Activated T-helper 1 cell treated with anti-CD3 and anti-CD28 coated beads, Interleukin-2, amount 50 U/mL, for 16 hours (primary cell): ENCODE measurements around the gene MAPK1.
A peak's percentile ranks its signal among the peaks of the same experiment; 100 is the strongest.
"Not testable (repeated sequence)": the region's sequence is repeated elsewhere in the genome, so short reads cannot be mapped to it uniquely, and the experiment has no call there.

Experiments used
- DNase-seq, 2 donors: peaks; one replicate each; pipeline ENCODE4 v3.0.0-alpha.2; 2020; ENCODE audit warnings: low read depth in 1 of 2, low spot score in 1 of 2

The MAPK1 gene

DNA sequence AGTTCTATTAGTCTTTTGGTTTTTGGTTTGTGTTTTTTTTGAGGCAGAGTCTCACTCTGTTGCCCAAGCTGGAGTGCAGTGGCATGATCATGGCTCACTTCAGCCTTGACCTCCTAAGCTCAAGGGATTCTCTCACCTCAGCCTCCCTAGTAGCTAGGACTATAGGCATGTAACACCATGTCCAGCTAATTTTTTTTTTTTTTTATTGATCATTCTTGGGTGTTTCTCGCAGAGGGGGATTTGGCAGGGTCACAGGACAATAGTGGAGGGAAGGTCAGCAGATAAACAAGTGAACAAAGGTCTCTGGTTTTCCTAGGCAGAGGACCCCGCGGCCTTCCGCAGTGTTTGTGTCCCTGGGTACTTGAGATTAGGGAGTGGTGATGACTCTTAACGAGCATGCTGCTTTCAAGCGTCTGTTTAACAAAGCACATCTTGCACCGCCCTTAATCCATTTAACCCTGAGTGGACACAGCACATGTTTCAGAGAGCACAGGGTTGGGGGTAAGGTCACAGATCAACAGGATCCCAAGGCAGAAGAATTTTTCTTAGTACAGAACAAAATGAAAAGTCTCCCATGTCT is 15.4 kb upstream of the MAPK1 start:
- DNase-seq: not testable (repeated sequence)

DNA sequence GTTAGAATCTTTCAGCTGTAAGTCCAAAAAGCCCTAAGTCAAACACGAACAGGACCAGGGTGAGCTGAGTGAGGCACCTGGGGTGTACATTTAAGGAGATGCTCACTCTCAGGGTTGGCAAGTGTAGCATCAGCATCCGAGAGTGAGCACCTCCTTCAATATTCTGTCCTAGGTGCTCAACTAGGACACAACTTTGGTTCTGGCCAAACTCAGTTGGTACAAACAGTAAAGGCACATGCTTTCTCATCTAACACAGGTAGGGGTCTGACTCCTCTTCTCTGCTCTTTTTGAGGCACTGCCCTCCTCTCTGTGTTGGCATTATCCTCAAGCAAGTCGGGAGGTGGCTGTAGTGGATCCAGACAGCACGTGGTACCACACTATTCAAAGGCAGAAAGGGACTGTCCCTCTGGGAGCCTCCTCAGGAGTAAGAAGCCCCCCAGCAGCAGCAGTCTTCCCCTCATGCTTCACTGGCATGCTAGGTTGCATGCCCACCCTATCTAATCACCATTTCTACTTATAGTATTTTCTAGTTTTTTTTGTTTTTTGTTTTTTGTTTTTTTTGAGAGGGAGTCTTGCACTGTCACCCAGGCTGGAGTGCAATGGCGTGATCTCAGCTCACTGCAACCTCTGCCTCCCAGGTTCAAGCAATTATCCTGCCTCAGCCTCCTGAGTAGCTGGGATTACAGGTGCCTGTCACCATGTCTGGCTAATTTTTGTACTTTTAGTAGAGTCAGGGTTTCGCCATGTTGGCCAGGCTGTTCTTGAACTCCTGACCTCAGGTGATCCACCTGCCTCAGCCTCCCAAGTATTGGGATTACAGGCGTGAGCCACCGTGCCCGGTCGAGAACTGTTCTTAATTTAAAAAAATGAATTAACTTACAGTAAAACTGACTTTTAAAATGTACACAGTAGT is 14.7 kb upstream of the MAPK1 start:
- no peak for DNase-seq

DNA sequence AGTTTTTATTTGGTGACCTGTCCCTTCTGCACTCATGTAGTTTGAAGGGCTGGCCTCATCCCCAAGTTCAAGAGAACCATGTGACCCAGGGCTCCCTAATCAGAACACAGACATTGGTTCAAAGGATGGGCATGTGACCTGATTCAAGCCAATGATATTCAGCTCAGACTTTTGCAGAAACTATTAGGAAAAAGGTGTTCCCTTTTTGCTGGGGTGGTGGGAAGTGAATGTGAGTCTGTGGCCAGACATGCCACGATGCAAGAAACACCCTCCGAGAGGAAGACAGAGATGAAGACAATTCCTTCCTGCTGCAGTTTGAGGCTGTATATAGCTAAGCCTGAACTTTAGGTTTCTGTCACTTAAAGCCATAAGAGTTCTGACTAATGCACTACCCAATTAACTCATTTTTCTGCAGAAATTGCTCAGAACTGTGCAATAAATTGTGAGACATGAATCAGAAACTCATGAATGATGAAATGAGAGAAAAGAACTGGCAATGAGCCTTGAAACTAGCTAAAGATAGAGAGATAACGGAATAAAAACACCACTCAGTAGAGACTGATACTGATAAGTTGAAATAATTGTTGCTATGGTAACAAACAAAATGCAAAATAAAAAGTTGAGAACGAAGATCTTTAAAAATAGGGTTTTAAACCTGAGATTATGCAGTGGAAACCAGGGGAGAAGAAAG is 9.2 kb upstream of the MAPK1 start:
- DNase-seq: peak in 1 of 2 donors; percentile 2

DNA sequence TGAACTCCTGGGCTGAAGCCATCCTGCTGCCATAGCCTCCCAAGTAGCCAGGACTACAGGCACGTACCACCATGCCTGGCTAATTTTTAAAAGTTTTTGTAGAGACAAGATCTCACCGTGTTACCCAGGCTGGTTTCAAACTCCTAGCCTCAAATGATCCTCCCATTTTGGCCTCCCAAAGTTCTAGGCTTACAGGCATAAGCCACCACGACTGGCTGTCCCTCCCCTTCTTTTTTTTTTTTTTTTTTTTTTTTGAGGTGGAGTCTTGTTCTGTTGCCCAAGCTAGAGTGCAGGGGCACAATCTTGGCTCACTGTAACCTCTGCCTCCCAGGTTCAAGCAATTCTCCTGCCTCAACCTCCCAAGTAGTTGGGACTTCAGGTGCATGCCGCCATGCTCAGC is 7.5 kb upstream of the MAPK1 start:
- not testable (repeated sequence) for DNase-seq

DNA sequence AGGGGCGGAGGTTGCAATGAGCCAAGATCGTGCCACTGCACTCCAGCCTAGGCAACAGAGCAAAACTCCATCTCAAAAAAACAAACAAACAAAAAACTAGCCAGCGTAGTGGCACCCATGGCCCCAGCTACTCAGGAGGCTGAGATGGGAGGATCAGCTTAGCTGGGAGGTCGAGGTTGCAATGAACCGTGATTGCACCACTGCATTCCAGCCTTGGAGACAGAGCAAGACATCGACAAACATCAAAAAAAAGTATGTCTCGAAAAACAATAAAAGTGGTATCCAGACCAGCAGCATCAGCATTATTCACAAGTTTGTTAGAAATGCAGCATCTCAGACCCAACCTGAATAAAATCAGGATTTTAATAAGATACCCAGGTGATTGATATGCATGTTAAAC is 6.2 kb upstream of the MAPK1 start:
- DNase-seq: no peak

DNA sequence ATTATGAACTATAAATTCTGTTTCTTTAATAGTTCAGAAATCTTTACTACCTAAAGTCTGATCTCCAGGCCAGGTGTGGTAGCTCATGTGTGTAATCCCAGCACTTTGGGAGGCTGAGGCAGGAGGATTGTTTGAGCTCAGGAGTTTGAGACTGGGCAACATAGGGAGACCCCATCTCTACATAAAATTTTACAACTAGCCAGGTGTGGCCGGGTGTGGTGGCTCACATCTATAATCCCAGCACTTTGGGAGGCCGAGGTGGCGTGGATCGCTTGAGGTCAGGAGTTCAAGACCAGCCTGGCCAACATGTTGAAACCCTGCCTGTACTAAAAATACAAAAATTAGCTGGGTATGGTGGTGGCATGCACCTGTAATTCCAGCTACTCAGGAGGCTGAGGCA is 5.3 kb upstream of the MAPK1 start:
- not testable (repeated sequence) for DNase-seq

DNA sequence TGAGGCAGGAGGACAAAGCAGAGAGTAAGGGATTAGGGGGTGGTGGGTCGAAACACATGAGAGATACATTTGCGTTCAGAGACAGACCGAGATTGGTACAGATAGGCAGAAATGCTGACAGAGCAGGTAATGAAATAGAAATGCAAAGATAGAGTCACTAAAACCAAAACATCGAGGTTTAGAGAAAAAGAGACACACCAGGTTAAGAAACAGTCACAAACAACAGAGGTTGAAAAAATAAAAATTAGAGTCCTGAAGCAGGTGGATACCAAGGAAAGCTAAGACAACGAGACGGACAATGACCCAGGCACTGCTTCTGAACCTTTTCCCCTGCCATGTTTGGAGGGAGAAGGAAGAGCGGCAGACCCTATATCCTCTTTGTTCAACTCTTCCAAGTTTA is 1.2 kb upstream of the MAPK1 start:
- no peak for DNase-seq

DNA sequence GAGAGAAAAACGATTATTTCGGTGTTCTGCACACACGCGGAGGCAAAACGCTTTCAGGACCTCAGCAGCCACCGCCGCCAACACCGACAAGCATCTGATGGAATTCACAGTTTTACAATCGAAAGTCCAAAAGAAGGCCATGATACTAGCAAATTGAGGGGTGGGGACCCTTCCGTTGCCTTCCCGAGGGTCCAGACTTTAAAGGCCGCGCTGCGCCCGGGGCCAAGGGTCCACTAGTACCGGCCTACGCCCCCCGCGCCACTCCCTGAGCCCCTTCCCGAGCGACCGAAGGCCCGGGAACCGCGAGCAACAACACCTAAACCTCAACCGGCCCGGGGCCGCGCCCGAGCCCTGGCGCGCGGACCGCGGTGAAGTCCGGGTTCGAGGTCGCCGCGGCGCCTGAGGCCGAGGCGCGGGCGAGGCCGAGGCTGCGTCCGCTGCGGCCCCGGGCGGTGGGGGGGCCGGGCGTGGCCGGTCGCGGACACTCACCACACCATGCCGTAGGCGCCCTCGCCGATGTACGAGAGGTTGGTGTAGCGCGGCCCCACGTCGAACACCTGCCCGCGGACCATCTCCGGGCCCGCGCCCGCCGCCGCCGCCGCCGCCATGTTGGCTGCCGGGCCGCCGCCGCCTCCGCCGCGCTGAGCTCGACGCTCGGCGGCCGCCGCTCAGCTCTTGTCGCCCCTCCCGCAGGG is 465 bp downstream of the MAPK1 start:
- DNase-seq: peak in 1 of 2 donors; percentile 0

DNA sequence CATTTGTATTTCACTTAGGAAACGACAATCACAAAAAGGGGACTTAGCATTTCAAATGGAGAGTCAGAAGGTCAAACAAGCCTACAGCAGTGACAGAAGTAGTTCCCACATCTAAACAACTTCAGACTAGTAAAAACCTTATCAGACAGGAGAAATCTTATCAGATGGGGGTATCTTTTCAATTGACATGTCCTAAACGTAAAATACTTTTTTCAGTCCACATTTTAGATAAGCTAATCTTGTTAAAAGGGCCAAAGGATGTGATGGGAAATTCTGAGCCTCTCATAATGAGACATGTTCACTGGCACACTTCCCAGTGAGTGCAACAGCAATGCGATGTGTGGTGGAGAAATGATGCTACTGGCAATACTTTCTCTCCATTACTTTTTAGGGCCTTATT is 2.4 kb downstream of the MAPK1 start:
- no peak for DNase-seq

DNA sequence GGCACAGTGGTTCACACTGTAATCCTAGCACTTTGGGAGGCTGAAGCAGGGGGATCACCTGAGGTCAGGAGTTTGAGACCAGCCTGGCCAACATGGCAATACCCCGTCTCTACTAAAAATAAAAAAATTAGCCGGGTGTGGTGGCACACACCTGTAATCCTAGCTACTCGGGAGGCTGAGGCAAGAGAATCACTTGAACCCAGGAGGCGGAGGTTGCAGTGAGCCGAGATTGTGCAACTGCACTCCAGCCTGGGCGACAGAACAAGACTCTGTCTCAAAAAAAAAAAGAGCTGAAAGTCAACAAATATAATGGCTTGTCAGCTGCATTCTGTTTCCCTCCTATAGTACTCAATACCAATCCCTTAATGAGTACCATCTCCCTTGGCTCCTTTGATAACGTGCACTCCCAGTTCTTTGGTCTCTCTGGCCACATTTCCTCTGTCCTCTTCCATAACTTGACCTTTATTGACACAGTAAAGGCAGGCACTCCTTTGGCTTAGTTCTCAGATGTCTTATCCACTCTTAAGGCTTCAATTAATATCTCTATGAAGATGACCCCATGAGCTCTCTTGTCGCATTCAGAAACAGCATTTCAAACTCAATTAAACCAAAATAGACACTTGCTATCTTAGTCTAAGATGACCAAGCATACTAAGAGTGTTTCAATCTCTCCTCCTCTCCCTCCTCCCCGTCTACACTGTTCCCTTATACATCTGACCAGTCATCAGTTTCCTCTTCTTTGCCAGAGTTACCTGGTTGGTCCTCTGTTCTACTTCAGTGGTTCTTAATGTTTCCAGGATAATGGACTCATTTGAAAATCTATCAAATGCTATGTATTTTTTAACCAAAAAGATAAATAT is 4.8 kb downstream of the MAPK1 start:
- no peak for DNase-seq

DNA sequence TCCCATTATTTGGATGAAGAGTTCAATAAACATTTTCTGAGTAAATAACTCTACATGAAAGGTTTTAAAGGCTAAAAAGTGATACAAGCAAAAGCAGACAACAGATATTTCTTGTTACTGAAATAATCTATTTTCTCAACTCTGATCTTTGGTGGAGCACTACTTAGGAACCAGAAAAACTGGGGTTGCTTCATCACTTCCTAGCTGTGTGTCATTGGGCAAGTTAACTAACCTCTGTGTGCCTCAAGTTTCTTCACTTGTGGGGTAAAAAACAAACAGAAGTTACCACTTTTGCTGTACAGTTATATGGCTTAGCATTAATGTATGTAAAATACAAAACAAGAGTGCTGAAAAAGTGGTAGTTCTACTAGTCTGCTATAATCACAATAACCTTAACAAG is 5.6 kb downstream of the MAPK1 start:
- no peak for DNase-seq

DNA sequence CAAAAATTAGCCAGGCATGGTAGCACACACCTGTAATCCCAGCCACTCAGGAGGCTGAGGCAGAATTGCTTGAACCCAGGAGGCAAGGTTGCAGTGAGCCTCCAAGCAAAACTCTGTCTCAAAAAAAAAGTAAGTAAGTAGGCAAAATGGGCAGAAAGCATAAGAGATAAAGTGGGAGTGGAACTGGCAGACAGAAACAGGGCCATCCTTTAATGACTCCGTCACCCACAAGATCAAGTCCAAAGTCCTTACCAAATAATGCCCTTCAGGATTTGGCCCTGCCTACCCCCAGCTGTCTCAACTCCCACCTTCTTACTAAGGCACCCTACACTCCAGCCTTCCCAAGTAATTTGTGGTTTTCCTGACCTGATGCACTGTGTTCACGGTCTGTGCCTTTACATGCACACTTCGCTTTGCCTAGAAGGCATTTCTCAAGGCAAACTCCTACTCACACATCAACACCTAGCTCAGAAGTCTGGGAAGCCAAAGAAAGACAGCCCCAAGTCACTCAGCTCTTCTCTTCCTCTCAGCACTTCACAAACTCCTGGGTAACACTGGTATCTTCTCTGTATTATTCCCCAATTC is 6.1 kb downstream of the MAPK1 start:
- DNase-seq: no peak

DNA sequence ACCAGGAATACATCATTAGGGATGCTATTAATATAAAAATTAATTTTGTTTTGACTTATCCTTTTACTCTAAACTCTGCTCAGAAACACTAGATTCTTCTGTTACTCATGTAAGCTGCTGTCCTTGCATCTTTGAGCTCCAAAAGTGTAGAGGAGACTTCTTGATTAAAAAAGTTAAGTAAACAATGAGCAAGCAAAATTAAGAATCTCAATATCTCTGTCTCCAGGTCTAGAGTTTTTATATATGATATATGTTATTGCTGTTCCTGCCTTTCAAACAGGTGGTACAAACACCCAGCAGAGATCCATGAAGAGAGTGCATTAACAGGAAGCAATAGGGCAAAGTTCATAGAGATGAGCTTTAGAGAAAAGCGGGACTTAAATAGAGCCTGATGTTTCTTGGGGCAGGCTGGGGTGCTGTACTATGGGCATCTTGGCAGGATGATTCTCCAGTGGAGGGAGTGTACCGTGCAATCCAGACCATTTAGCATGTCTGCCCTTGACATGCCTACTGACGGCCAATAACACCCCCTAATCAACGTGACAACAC is 6.9 kb downstream of the MAPK1 start:
- DNase-seq: no peak

DNA sequence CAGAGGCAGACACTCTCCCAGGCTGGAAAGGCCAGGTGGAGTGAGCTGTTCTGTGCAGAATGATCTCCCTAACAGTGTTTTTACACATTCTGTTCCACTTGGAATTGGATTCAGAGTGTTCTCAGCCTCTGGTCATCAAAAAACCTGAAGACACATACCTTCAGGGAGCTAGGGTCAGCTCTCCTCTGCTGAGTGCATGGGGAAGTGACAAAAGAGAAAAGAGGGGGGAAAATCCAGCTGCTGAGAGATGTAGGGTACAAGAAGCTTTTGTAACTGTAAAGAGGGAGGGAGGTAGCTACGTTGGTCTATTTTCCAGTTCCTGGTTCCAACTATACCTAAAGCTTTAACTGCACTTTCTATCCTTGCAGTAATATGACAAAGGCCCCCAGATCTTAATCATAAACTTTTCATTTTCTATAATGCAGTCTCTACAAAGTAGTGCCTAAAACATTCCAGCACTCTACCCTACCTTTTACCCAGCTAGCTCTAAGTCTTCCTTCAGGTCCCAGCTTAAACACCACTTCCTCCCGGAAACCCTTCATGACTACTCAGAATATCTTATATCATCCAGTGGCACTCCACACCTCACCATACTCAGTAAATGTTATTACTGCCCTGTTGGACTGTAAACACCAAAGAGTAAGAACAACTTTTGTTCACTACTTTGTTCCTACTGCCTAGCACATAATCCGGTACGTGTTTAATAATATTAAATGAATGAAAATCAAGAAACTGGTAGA is 9.2 kb downstream of the MAPK1 start:
- no peak for DNase-seq

DNA sequence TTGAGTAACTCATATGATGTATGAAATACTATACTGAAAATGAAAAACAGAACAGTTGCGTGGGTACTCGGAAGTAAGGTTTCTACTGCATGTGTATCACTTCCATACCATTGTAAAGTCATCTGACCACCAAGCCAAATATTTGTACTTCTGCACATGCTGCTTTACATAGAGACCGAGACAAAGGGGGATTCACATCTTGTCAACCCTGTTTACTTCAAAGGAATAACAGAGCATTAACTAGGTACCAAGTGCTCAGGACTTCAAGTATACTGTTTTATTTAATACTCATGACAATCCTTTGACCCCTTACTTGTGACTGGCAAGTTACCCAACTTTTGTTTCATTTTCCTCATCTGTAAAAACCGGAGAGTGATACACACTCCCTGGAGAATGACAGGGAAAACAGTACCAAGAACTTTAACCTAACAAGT is 9.9 kb downstream of the MAPK1 start:
- DNase-seq: no peak

DNA sequence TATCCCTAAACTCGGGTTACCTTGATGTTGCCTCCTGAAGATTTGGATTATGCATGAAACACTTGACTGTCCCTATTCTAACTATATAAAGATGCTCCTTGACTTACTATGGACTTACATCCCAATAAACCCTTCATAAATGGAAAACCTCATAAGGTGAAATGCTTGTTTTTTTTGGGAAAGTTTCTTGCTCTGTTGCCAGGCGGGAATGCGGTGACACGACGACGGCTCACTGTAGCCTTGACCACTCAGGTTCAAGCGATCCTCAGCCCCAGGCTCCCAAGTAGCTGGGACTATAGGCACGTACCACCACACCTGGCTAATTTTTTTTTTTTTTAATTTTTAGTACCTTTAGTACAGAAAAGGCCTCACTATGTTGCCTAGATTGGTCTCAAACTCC is 10.6 kb downstream of the MAPK1 start:
- DNase-seq: no peak

DNA sequence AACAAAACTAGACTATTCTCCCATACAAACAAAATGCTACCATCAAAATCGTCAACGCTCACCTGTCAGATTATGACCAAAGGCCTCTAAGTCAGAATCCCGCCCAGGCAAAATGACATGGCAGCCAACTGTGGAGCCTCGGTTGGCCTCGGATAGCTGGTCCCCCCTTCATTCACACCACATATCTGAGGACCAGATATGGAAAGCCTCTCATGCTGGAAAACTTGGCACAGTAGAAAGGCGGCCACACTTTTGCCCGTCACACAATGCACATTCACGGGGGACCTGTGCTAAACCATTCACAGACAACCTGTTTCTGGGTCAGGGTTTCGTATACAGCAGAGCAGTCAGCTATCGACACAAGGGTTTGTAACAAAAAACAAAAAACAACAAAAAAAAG is 11.2 kb downstream of the MAPK1 start:
- no peak for DNase-seq

DNA sequence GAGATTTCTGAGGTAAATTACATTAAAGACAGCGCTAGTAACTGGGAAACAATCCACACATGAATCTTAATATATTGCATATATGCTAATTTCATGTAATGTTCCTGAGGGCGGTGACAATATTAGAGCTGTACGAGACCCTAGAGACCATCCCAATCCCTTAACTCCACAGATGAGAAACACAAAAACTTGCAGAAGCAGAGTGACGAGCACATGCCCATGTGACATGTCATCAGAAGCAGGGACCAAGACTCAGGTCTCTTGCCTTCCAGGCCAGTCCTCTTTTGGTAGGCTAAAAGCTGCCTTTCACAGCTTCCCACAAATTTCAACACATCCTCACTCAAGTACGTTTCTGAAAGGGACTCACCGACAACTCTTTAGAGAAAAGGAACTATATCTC is 11.8 kb downstream of the MAPK1 start:
- no peak for DNase-seq

DNA sequence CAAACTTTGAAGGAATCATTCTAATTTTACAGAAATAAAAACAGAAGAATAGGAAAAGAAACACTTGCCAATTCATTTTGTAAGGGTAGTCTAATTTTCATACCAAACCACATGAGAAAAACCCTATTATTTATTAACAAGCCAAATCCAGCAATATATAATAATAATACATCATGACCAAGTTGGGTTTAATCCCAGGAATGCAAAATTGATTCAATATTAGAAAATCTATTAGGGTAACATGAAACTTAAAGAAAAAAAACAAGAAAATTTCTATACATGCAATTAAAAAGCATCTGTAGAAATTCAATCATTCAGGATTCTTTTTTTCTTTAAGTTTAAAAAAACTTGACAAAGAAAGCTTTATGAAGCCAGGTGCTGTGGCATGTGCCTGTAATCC is 16.8 kb downstream of the MAPK1 start:
- DNase-seq: no peak
